H1 (cell line): ENCODE data around the gene SYCE1L. TPM values are rescaled to one million over a fixed set of nuclear protein-coding genes. Genes with fewer than 3 reads are reported as not detected.
A peak's percentile ranks its signal among the peaks of the same experiment; 100 is the strongest.

ENCODE experiments used
- CBX5 ChIP-seq: fragments of 300-800, 300-1000 bp; sonication (generic); IDR thresholded peaks from 2 replicates; pipeline ENCODE4 v1.7.1; 2016; ENCODE audit warnings: antibody characterized with exemption, low read length, low read depth
- CTCF ChIP-seq, 3 experiments: IDR thresholded peaks; 1 replicate in 2 of 3; 2 replicates in 1 of 3; pipeline versions ENCODE4 v1.5.1 to v1.6.1; 2011; ENCODE audit warnings: low read length in 3 of 3, mild to moderate bottlenecking in 3 of 3, inconsistent platforms in 2 of 3, low read depth in 1 of 3, moderate library complexity in 1 of 3; ENCODE audit not compliant: insufficient read depth in 1 of 3; ENCODE audit errors: control extremely low read depth in 1 of 3
- E2F6 ChIP-seq: IDR thresholded peaks from 2 replicates; pipeline ENCODE4 v1.6.1; 2012; ENCODE audit warnings: inconsistent platforms
- NRF1 ChIP-seq: IDR thresholded peaks from 2 replicates; pipeline ENCODE4 v1.6.1; 2011; ENCODE audit warnings: mild to moderate bottlenecking, low read depth, low read length, improper control_type of control experiment
- POU5F1 ChIP-seq: IDR thresholded peaks from 2 replicates; pipeline ENCODE4 v1.6.1; 2011; ENCODE audit warnings: low read depth, mild to moderate bottlenecking, low read length, moderate library complexity
- RAD21 ChIP-seq, 2 experiments: IDR thresholded peaks in 1 of 2; conservative IDR thresholded peaks in 1 of 2; 2 replicates each; pipeline ENCODE4 v1.6.1; 2011; ENCODE audit warnings: low read depth in 2 of 2, low read length in 2 of 2, improper control_type of control experiment in 1 of 2, inconsistent platforms in 1 of 2, mild to moderate bottlenecking in 1 of 2, moderate library complexity in 1 of 2
- RBBP5 ChIP-seq: IDR thresholded peaks from 2 replicates; pipeline ENCODE4 v1.7.1; 2012; ENCODE audit warnings: low read depth, mild to moderate bottlenecking, inconsistent platforms, low read length, moderate library complexity, borderline replicate concordance
- SP2 ChIP-seq: IDR thresholded peaks from 2 replicates; pipeline ENCODE4 v1.6.1; 2012; ENCODE audit warnings: mild to moderate bottlenecking, low read length, inconsistent platforms
- USF2 ChIP-seq: IDR thresholded peaks from 2 replicates; pipeline ENCODE4 v1.6.1; 2011; ENCODE audit warnings: low read length, improper control_type of control experiment
- polyA plus RNA-seq, 7 experiments: library from polyadenylated mRNA; depleted of rRNA in 3 of 7; stranded (reverse) in 5 of 7; unstranded in 2 of 7; fragments of >200 nt in 5 of 7; fragments of 200-250 nt in 2 of 7; gene quantifications; 1 replicate in 5 of 7; 2 replicates in 1 of 7; 4 replicates in 1 of 7; pipeline versions ENCODE4 v1.2.1 to v1.2.3, GENCODE V29; 2011 to 2013; ENCODE audit warnings: missing spikeins in 2 of 7, mixed read lengths in 2 of 7
- total RNA-seq: library from RNA; stranded (reverse); fragmentation: NEBNext Ultra II Directional; extraction: Animal tissue kit (Norgen Biotek cat#: 25700); gene quantifications from 2 replicates; pipeline ENCODE4 v1.2.1, GENCODE V29; 2021

SYCE1L gene
- total and polyA plus RNA-seq, 2 of the 8 experiments (the other 6 are each of a cell fraction or from before 2014, with no cell fraction given), result 5.8 to 6.8 TPM

- no peak for TF ChIP-seq USF2
- peak; percentile 38 to 51 for TF ChIP-seq RAD21 (IDR thresholded peaks at IDR 0.05 in 1 of 2, conservative IDR thresholded peaks at IDR 0.05 in 1 of 2; ENCODE audit: low read depth in 2 of 2, low read length in 2 of 2)
- TF ChIP-seq CTCF (IDR thresholded peaks at IDR 0.05; ENCODE audit: control extremely low read depth in 1 of 3, insufficient read depth in 1 of 3, low read depth in 1 of 3, low read length in 3 of 3), result peak; percentile 68 to 95 (median 74)
- no peak for TF ChIP-seq SP2
- peak; percentile 26; the same call in 1 of the 2 replicates for TF ChIP-seq E2F6
- no peak for TF ChIP-seq NRF1
- no peak for TF ChIP-seq POU5F1
- no peak for TF ChIP-seq RBBP5
- no peak for TF ChIP-seq CBX5
These were observed 24.0 kb downstream of the SYCE1L start (continued) for GRCh38 chr16:77223184-77223583.
